Retinal pigment epithelial cell (primary cell): ENCODE results near the gene TIAM2.

Source experiments
- DNase-seq: peaks from one replicate; pipeline ENCODE4 v3.0.0-alpha.2; 2010; ENCODE audit warnings: low read depth
- H3K4me3 ChIP-seq: 2 replicates; pipeline ENCODE4 v1.5.1; 2011; ENCODE audit warnings: mild to moderate bottlenecking, low read length, control low read depth, moderate library complexity
- TF ChIP-seq, protein P1 (sequence below): conservative IDR thresholded peaks from 2 replicates; pipeline ENCODE4 v1.5.1; 2011; ENCODE audit warnings: low read depth, low read length, control low read depth, inconsistent platforms

Gene TIAM2

GRCh38 chr6:155040901-155041650 lies 46.0 kb downstream of the TIAM2 start:
- DNase-seq: no peak
- TF ChIP-seq, protein P1, sequence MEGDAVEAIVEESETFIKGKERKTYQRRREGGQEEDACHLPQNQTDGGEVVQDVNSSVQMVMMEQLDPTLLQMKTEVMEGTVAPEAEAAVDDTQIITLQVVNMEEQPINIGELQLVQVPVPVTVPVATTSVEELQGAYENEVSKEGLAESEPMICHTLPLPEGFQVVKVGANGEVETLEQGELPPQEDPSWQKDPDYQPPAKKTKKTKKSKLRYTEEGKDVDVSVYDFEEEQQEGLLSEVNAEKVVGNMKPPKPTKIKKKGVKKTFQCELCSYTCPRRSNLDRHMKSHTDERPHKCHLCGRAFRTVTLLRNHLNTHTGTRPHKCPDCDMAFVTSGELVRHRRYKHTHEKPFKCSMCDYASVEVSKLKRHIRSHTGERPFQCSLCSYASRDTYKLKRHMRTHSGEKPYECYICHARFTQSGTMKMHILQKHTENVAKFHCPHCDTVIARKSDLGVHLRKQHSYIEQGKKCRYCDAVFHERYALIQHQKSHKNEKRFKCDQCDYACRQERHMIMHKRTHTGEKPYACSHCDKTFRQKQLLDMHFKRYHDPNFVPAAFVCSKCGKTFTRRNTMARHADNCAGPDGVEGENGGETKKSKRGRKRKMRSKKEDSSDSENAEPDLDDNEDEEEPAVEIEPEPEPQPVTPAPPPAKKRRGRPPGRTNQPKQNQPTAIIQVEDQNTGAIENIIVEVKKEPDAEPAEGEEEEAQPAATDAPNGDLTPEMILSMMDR: no peak
- no peak overlapping the region for H3K4me3 ChIP-seq

GRCh38 chr6:155041741-155042279 lies 46.7 kb downstream of the TIAM2 start:
- H3K4me3 ChIP-seq: no peak overlapping the region
- TF ChIP-seq, protein P1: no peak
- no peak for DNase-seq

DNA sequence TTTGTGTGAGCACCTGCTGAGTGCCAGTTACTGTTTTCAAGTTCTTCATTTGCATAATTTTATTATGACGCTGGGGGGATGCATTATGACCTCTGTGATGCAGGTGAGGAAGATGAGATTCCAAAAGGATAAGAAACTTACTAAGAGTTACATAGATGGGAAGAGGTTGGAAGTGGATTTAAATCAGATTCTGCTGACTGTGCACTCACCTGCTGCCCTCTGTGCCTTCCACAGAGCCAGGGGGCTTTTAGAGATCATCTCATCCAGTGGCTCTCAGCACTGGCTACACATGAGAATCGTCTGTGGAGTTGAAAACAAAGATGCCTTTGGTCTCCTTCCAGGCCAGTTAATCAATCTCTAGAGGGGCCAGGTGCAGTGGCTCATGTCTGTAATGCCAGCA lies 47.9 kb downstream of the TIAM2 start:
- DNase-seq: no peak
- TF ChIP-seq, protein P1: no peak
- H3K4me3 ChIP-seq: no peak overlapping the region

GRCh38 chr6:155045561-155046404 lies 50.7 kb downstream of the TIAM2 start:
- H3K4me3 ChIP-seq: no peak overlapping the region
- DNase-seq: no peak
- TF ChIP-seq, protein P1: no peak

GRCh38 chr6:155047523-155047922 lies 52.4 kb downstream of the TIAM2 start:
- no peak for DNase-seq
- H3K4me3 ChIP-seq: no peak overlapping the region
- TF ChIP-seq, protein P1: no peak

DNA sequence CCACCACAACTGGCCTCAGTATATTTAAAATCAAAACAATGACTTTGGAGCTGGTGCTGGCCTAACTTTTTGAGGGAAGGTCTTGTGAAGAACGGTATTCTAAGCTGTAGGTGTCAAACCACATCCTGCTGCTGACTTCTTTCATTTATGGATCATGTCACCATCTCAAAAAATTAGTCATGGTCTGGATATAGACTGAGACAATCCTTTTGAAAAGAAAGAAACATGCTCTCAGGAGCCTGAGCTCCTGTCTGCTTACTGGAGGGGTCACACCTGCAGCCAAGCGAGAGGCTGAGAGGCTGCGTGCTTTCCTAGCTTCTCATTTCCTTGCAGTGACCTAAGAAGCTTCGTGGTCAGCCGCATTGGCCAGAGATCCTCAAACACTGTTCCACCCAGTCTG lies 55.2 kb downstream of the TIAM2 start:
- DNase-seq: no peak
- TF ChIP-seq, protein P1: no peak
- no peak overlapping the region for H3K4me3 ChIP-seq
